Stomach (tissue), 4 donors: ENCODE data around the gene PTGES.

Experiments used
- CTCF ChIP-seq, 7 experiments: fragments of 450-650 bp in 4 of 7; fragments of 200-600 bp in 3 of 7; sonication (generic) in 3 of 7; IDR thresholded peaks; one replicate each; pipeline ENCODE4 v1.5.1; 2016 to 2019; ENCODE audit warnings: antibody characterized with exemption in 7 of 7, control low read depth in 2 of 7, mild to moderate bottlenecking in 1 of 7
- POLR2A ChIP-seq, 4 donors: fragments of 450-650 bp; IDR thresholded peaks; one replicate each; pipeline ENCODE4 v1.6.1; 2016; ENCODE audit warnings: antibody characterized with exemption in 4 of 4, control low read depth in 2 of 4, mild to moderate bottlenecking in 1 of 4, moderate library complexity in 1 of 4

- TF ChIP-seq CTCF (IDR thresholded peaks at IDR 0.05), result peak in 5 of 7 experiments; percentile 85 to 95 (median 90)
- TF ChIP-seq POLR2A (IDR thresholded peaks at IDR 0.05), result no peak
Measured at GRCh38 chr9:129783516-129784361, 30.9 kb upstream of the PTGES start.
